ENCODE data around the gene PALM.

Gene PALM

DNA sequence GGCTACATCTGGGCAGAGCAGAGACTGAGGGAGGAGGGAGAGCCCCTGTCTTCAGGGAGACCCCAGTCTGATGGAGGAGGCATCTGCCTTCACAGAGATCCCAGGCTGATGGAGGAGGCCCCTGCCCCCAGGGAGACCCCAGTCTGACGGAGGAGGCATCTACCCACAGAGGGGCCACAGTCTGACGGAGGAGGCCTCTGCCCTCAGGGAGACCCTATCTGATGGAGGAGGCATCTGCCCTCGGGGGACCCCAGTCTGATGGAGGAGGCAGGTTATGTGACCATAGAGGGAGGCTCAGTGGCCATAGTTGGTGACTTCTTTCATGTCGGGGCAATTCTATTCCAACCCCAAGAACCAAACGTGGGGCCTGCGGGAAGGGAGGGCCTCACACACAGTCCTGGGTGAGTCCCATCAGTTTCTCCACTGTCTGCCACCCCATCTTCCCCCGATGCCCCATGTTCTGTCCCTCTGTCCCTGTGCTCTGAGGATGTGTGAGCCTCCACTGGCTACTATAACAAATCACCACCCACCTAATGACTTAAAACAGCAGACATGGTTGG, 56.5 kb downstream of the PALM start:
- Histone ChIP-seq H3K4me3 (ENCODE audit: insufficient read depth, low read depth, low read length, poor library complexity, severe bottlenecking) (no peak overlapping the region), H3K9me3 (ENCODE audit: control insufficient read depth, low read length) (no peaks in the 10 kb centered on the region), H3K36me3 (ENCODE audit: control insufficient read depth, insufficient read depth, low read length) (no peaks in the 10 kb centered on the region), H3K27me3 (replicated peaks; ENCODE audit: control insufficient read depth, insufficient read depth, low read length, poor library complexity, severe bottlenecking) (no peaks in the 10 kb centered on the region), H3K27ac (ENCODE audit: insufficient read depth, low read length, poor library complexity, severe bottlenecking) (no peak overlapping the region), H3K4me1 (ENCODE audit: control insufficient read depth, insufficient read depth, low read length, poor library complexity, severe bottlenecking) (no peaks in the 10 kb centered on the region)
- DNase-seq, result no peak

DNA sequence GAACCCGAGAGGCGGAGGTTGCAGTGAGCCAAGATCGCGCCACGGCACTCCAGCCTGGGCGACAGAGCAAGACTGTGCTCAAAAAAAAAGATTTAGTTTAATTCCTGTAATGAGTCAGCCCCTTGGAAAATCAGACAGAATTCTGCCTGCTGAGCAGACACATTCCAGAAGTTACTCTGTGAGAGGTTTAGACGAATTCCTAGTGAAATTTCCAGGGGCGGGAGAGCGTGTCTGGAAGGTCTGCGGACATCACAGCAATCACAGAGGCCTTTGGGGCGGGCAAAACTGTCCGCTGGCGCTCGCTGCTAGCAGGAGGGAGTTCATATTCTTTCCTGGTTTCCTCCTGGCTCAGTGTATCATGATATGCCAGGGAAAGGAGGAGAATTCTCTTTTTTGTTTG, 59.7 kb downstream of the PALM start:
- no peak for DNase-seq
- Histone ChIP-seq H3K4me3 (ENCODE audit: insufficient read depth, low read depth, low read length, poor library complexity, severe bottlenecking) (no peak overlapping the region), H3K9me3 (ENCODE audit: control insufficient read depth, low read length) (no peaks in the 10 kb centered on the region), H3K4me1 (ENCODE audit: control insufficient read depth, insufficient read depth, low read length, poor library complexity, severe bottlenecking) (no peaks in the 10 kb centered on the region), H3K27me3 (replicated peaks; ENCODE audit: control insufficient read depth, insufficient read depth, low read length, poor library complexity, severe bottlenecking) (no peaks in the 10 kb centered on the region), H3K27ac (ENCODE audit: insufficient read depth, low read length, poor library complexity, severe bottlenecking) (no peak overlapping the region), H3K36me3 (ENCODE audit: control insufficient read depth, insufficient read depth, low read length) (no peaks in the 10 kb centered on the region)

GRCh38 chr19:769616-770015, 60.9 kb downstream of the PALM start:
- DNase-seq, result no peak
- no peak overlapping the region for H3K27ac ChIP-seq (ENCODE audit: insufficient read depth, low read length, poor library complexity, severe bottlenecking)
- H3K4me3 ChIP-seq (ENCODE audit: insufficient read depth, low read depth, low read length, poor library complexity, severe bottlenecking), result no peak overlapping the region
- H3K27me3 ChIP-seq (replicated peaks; ENCODE audit: control insufficient read depth, insufficient read depth, low read length, poor library complexity, severe bottlenecking), result no peaks in the 10 kb centered on the region
- no peaks in the 10 kb centered on the region for H3K9me3 ChIP-seq (ENCODE audit: control insufficient read depth, low read length)
- no peaks in the 10 kb centered on the region for H3K36me3 ChIP-seq (ENCODE audit: control insufficient read depth, insufficient read depth, low read length)
- H3K4me1 ChIP-seq (ENCODE audit: control insufficient read depth, insufficient read depth, low read length, poor library complexity, severe bottlenecking), result no peaks in the 10 kb centered on the region

DNA sequence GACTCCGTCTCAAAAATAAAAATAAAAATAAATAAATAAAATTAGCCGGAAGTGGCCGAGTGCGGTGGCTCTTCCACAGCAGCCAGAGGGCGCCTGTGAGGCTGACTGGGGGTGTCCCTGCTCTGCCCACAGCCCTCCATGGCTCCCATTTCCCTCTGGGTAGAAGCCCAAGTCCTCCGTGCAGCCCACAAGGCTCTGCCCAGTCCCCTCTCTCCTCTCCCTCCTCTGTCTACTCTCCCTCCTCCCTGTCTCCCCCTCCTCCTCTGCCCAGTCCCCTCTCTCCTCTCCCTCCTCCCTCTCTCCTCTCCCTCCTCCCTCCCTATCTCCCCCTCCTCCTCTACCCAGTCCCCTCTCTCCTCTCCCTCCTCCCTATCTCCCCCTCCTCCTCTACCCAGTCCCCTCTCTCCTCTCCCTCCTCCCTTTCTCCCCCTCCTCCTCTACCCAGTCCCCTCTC, 62.6 kb downstream of the PALM start:
- H3K4me1 ChIP-seq (ENCODE audit: control insufficient read depth, insufficient read depth, low read length, poor library complexity, severe bottlenecking), result no peaks in the 10 kb centered on the region
- DNase-seq, result no peak
- no peaks in the 10 kb centered on the region for H3K36me3 ChIP-seq (ENCODE audit: control insufficient read depth, insufficient read depth, low read length)
- H3K27ac ChIP-seq (ENCODE audit: insufficient read depth, low read length, poor library complexity, severe bottlenecking), result no peak overlapping the region
- no peaks in the 10 kb centered on the region for H3K27me3 ChIP-seq (replicated peaks; ENCODE audit: control insufficient read depth, insufficient read depth, low read length, poor library complexity, severe bottlenecking)
- no peaks in the 10 kb centered on the region for H3K9me3 ChIP-seq (ENCODE audit: control insufficient read depth, low read length)
- H3K4me3 ChIP-seq (ENCODE audit: insufficient read depth, low read depth, low read length, poor library complexity, severe bottlenecking), result no peak overlapping the region

DNA sequence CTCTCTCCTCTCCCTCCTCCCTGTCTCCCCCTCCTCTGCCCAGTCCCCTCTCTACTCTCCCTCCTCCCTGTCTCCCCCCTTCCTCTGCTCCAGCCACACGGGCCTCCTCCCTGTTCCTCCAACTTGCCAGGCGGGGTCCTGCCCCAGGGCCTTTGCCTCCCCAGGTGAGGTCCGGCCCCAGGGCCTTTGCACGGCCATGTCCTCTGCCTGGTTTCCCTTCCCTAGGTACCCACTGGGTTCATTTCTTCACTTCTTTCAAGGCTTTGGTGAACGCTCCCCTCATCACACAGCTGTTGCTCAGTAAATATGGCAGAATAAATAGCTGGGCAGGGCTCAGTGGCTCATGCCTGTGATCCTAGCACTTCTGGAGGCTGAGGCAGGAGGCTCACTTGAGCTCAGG, 63.3 kb downstream of the PALM start:
- Histone ChIP-seq H3K9me3 (ENCODE audit: control insufficient read depth, low read length) (no peaks in the 10 kb centered on the region), H3K36me3 (ENCODE audit: control insufficient read depth, insufficient read depth, low read length) (no peaks in the 10 kb centered on the region), H3K27me3 (replicated peaks; ENCODE audit: control insufficient read depth, insufficient read depth, low read length, poor library complexity, severe bottlenecking) (no peaks in the 10 kb centered on the region), H3K27ac (ENCODE audit: insufficient read depth, low read length, poor library complexity, severe bottlenecking) (no peak overlapping the region), H3K4me3 (ENCODE audit: insufficient read depth, low read depth, low read length, poor library complexity, severe bottlenecking) (no peak overlapping the region), H3K4me1 (ENCODE audit: control insufficient read depth, insufficient read depth, low read length, poor library complexity, severe bottlenecking) (no peaks in the 10 kb centered on the region)
- no peak for DNase-seq

DNA sequence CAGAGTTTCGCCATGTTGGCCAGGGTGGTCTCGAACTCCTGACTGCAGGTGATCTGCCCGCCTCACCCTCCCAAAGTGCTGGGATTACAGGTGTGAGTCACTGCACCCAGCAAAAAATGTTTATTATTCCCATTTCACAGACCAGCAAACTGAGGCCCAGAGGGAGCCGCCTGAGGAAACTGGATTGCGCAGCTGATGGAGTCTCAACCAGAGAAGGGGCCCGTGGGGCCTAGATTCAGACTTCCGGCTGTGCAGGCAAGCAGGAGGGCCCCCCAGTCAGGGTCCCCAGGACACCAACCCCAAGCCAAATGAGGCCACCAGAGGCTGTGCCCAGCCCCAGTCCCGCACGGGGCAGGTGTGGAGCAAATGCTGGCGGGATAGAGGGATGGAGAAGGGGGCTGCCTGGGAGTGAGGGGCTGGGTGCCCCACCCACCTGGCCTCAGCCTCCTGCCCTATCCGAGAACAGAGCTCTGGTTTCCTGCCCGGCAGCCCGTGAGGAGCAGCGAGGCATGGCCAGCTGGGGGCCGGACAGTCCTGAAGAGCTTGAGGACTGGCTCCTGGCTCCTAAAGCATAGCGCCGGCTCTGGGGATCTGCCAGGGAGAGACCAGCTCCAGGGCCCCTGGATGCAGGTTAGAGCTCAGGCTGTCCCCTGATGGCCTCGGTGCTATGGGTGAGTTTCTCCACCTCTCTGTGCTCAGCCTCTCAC, 64.1 kb downstream of the PALM start:
- Histone ChIP-seq H3K36me3 (ENCODE audit: control insufficient read depth, insufficient read depth, low read length) (no peaks in the 10 kb centered on the region), H3K9me3 (ENCODE audit: control insufficient read depth, low read length) (no peaks in the 10 kb centered on the region), H3K27ac (ENCODE audit: insufficient read depth, low read length, poor library complexity, severe bottlenecking) (no peak overlapping the region), H3K27me3 (replicated peaks; ENCODE audit: control insufficient read depth, insufficient read depth, low read length, poor library complexity, severe bottlenecking) (no peaks in the 10 kb centered on the region), H3K4me3 (ENCODE audit: insufficient read depth, low read depth, low read length, poor library complexity, severe bottlenecking) (no peak overlapping the region), H3K4me1 (ENCODE audit: control insufficient read depth, insufficient read depth, low read length, poor library complexity, severe bottlenecking) (no peaks in the 10 kb centered on the region)
- no peak for DNase-seq

DNA sequence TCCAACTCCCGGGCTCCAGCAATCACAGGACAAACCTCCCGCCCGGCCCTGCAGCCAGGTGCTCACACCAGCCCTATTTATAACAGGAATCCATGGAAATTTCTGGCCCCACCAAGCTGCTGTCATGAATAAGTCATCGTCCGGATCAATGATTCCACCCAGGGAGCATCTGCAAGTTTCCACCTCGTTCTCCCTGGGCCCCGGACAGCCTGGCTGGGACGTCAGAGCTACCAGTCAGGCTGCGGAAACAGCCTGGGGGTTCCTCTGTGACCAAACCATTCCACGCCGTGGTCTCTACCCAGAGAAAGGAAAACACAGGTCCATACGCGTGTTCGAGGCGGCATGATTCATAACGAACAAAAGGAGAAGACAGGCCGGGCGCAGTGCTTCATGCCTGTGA, 67.8 kb downstream of the PALM start:
- Histone ChIP-seq H3K36me3 (ENCODE audit: control insufficient read depth, insufficient read depth, low read length) (no peaks in the 10 kb centered on the region), H3K9me3 (ENCODE audit: control insufficient read depth, low read length) (no peaks in the 10 kb centered on the region), H3K4me3 (ENCODE audit: insufficient read depth, low read depth, low read length, poor library complexity, severe bottlenecking) (no peak overlapping the region), H3K27ac (ENCODE audit: insufficient read depth, low read length, poor library complexity, severe bottlenecking) (no peak overlapping the region), H3K27me3 (replicated peaks; ENCODE audit: control insufficient read depth, insufficient read depth, low read length, poor library complexity, severe bottlenecking) (no peaks in the 10 kb centered on the region), H3K4me1 (ENCODE audit: control insufficient read depth, insufficient read depth, low read length, poor library complexity, severe bottlenecking) (no peaks in the 10 kb centered on the region)
- no peak for DNase-seq

DNA sequence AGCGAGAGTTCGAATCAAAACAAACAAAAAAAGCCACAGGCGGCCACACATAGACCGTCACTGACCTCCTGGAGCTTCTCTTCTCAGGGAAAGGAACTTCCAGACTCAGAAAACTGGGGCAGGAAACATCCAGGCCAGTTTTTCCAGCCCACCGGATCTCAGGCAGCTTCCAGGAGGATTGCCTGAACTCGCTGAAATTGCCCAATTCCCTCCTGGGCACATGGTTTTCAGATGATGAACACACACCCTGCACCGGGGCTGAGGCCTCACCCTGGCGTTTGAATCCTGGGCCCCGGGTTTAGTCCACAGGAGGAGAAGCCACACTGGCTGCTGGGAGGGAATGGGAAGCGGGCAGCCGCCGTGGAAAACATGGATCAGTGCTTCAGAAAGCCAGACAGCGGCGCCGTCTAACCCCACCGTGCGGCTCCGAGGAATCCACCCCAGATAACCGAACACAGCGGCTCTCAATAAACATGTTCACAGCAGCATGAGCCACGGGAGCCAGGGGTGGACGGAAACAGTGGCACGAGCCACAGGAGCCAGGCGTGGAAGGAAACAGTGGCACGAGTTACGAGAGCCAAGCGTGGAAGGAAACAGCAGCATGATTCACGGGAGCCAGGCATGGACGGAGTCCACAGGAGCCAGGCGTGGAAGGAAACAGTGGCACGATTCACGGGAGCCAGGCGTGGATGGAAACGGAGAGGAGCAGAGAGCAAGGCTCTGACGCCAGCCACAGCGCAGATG, 70.3 kb downstream of the PALM start:
- H3K27me3 ChIP-seq (replicated peaks; ENCODE audit: control insufficient read depth, insufficient read depth, low read length, poor library complexity, severe bottlenecking), result no peaks in the 10 kb centered on the region
- no peaks in the 10 kb centered on the region for H3K4me1 ChIP-seq (ENCODE audit: control insufficient read depth, insufficient read depth, low read length, poor library complexity, severe bottlenecking)
- DNase-seq, result no peak
- H3K27ac ChIP-seq (ENCODE audit: insufficient read depth, low read length, poor library complexity, severe bottlenecking), result no peak overlapping the region
- H3K4me3 ChIP-seq (ENCODE audit: insufficient read depth, low read depth, low read length, poor library complexity, severe bottlenecking), result no peak overlapping the region
- H3K36me3 ChIP-seq (ENCODE audit: control insufficient read depth, insufficient read depth, low read length), result no peaks in the 10 kb centered on the region
- H3K9me3 ChIP-seq (ENCODE audit: control insufficient read depth, low read length), result no peaks in the 10 kb centered on the region

GRCh38 chr19:780935-781334, 72.2 kb downstream of the PALM start:
- Histone ChIP-seq H3K36me3 (ENCODE audit: control insufficient read depth, insufficient read depth, low read length) (no peaks in the 10 kb centered on the region), H3K9me3 (ENCODE audit: control insufficient read depth, low read length) (no peaks in the 10 kb centered on the region), H3K4me1 (ENCODE audit: control insufficient read depth, insufficient read depth, low read length, poor library complexity, severe bottlenecking) (no peaks in the 10 kb centered on the region), H3K27ac (ENCODE audit: insufficient read depth, low read length, poor library complexity, severe bottlenecking) (no peak overlapping the region), H3K4me3 (ENCODE audit: insufficient read depth, low read depth, low read length, poor library complexity, severe bottlenecking) (no peak overlapping the region), H3K27me3 (replicated peaks; ENCODE audit: control insufficient read depth, insufficient read depth, low read length, poor library complexity, severe bottlenecking) (no peaks in the 10 kb centered on the region)
- DNase-seq, result no peak

- H3K4me3 ChIP-seq (ENCODE audit: insufficient read depth, low read depth, low read length, poor library complexity, severe bottlenecking), result no peak overlapping the region
- H3K27me3 ChIP-seq (replicated peaks; ENCODE audit: control insufficient read depth, insufficient read depth, low read length, poor library complexity, severe bottlenecking), result no peaks in the 10 kb centered on the region
- H3K36me3 ChIP-seq (ENCODE audit: control insufficient read depth, insufficient read depth, low read length), result no peaks in the 10 kb centered on the region
- no peak overlapping the region for H3K27ac ChIP-seq (ENCODE audit: insufficient read depth, low read length, poor library complexity, severe bottlenecking)
- H3K9me3 ChIP-seq (ENCODE audit: control insufficient read depth, low read length), result no peaks in the 10 kb centered on the region
- DNase-seq, result no peak
- H3K4me1 ChIP-seq (ENCODE audit: control insufficient read depth, insufficient read depth, low read length, poor library complexity, severe bottlenecking), result no peaks in the 10 kb centered on the region
Observed at GRCh38 chr19:781800-782184, 73.1 kb downstream of the PALM start.
